Activated gamma-delta T cell treated with Interleukin-2 at 50 U/mL for 16 hours (primary cell): ENCODE measurements around the gene TSPAN32.
"Not testable (repeated sequence)": the region's sequence is repeated elsewhere in the genome, so short reads cannot be mapped to it uniquely, and the experiment has no call there.

Source experiments
- DNase-seq: peaks from one replicate; pipeline ENCODE4 v3.0.0-alpha.2; 2020

TSPAN32 gene

GRCh38 chr11:2316963-2317244, 15.1 kb downstream of the TSPAN32 start:
- DNase-seq = no peak

- no peak for DNase-seq
Observed at GRCh38 chr11:2317354-2318050, 15.7 kb downstream of the TSPAN32 start.

GRCh38 chr11:2318123-2318522, 16.3 kb downstream of the TSPAN32 start:
- DNase-seq = no peak

- no peak for DNase-seq
Observed at GRCh38 chr11:2318707-2319106, 16.9 kb downstream of the TSPAN32 start.

- DNase-seq = no peak
Observed at GRCh38 chr11:2319791-2320472, 18.1 kb downstream of the TSPAN32 start.

- DNase-seq = no peak
Observed at GRCh38 chr11:2320568-2321310, 18.9 kb downstream of the TSPAN32 start.

GRCh38 chr11:2321311-2321683, 19.5 kb downstream of the TSPAN32 start:
- DNase-seq = no peak

GRCh38 chr11:2325123-2325522, 23.3 kb downstream of the TSPAN32 start:
- DNase-seq = no peak

- DNase-seq = no peak
Observed at GRCh38 chr11:2325719-2326118, 23.9 kb downstream of the TSPAN32 start.

GRCh38 chr11:2327032-2327431, 25.2 kb downstream of the TSPAN32 start:
- DNase-seq = no peak

GRCh38 chr11:2328021-2328420, 26.2 kb downstream of the TSPAN32 start:
- no peak for DNase-seq

- no peak for DNase-seq
Observed at GRCh38 chr11:2328656-2329354, 27.0 kb downstream of the TSPAN32 start.

GRCh38 chr11:2329551-2329950, 27.7 kb downstream of the TSPAN32 start:
- DNase-seq = no peak

GRCh38 chr11:2330696-2331095, 28.9 kb downstream of the TSPAN32 start:
- no peak for DNase-seq

GRCh38 chr11:2331404-2331803, 29.6 kb downstream of the TSPAN32 start:
- no peak for DNase-seq

GRCh38 chr11:2332569-2332968, 30.8 kb downstream of the TSPAN32 start:
- DNase-seq = not testable (repeated sequence)

- DNase-seq = not testable (repeated sequence)
Observed at GRCh38 chr11:2333486-2334205, 31.8 kb downstream of the TSPAN32 start.

- DNase-seq = not testable (repeated sequence)
Observed at GRCh38 chr11:2335286-2335685, 33.5 kb downstream of the TSPAN32 start.

- not testable (repeated sequence) for DNase-seq
Observed at GRCh38 chr11:2338760-2339159, 36.9 kb downstream of the TSPAN32 start.

- DNase-seq = no peak
Observed at GRCh38 chr11:2342557-2342956, 40.7 kb downstream of the TSPAN32 start.

GRCh38 chr11:2342981-2343380, 41.2 kb downstream of the TSPAN32 start:
- no peak for DNase-seq

GRCh38 chr11:2343502-2343901, 41.7 kb downstream of the TSPAN32 start:
- no peak for DNase-seq

- no peak for DNase-seq
Observed at GRCh38 chr11:2345050-2345449, 43.2 kb downstream of the TSPAN32 start.
